ENCODE measurements around the gene GABRG3. TPM values are rescaled to one million over a fixed set of nuclear protein-coding genes. Genes with fewer than 3 reads are reported as not detected.

GABRG3 gene
- total RNA-seq, 4 donors from 2014 or later, result 0.97 to 3.9 (median 3.6) TPM; not detected in 1

GRCh38 chr15:27330326-27330725 lies 359.3 kb downstream of the GABRG3 start:
- DNase-seq (ENCODE audit: low spot score in 2 of 2), result no peak
- Histone ChIP-seq H3K4me3 (no peak overlapping the region), H3K4me1 (no peaks in the 10 kb centered on the region), H3K27ac (no peak overlapping the region), H3K36me3 (no peaks in the 10 kb centered on the region), H3K9me3 (no peaks in the 10 kb centered on the region), H3K27me3 (no peaks in the 10 kb centered on the region)
- WGBS, result 71% methylated on average over 5 of the region's 5 CpGs
- TF ChIP-seq EP300 (IDR thresholded peaks at IDR 0.05), result no peak
- no peak for TF ChIP-seq POLR2AphosphoS5 (IDR thresholded peaks at IDR 0.05)
- TF ChIP-seq POLR2A (IDR thresholded peaks at IDR 0.05), result no peak
- no peak for TF ChIP-seq CTCF (IDR thresholded peaks at IDR 0.05)

GRCh38 chr15:27336676-27337075 lies 365.7 kb downstream of the GABRG3 start:
- H3K36me3 ChIP-seq, result no peaks in the 10 kb centered on the region
- H3K4me1 ChIP-seq, result no peaks in the 10 kb centered on the region
- no peak for DNase-seq (ENCODE audit: low spot score in 2 of 2)
- H3K4me3 ChIP-seq, result no peak overlapping the region
- no peak overlapping the region for H3K27ac ChIP-seq
- no peaks in the 10 kb centered on the region for H3K27me3 ChIP-seq
- H3K9me3 ChIP-seq, result no peaks in the 10 kb centered on the region
- TF ChIP-seq EP300 (IDR thresholded peaks at IDR 0.05) (no peak), CTCF (IDR thresholded peaks at IDR 0.05) (no peak), POLR2A (IDR thresholded peaks at IDR 0.05) (no peak), POLR2AphosphoS5 (IDR thresholded peaks at IDR 0.05) (no peak)
- 83% methylated on average over 1 of the region's 1 CpG for WGBS

GRCh38 chr15:27339138-27339537 lies 368.2 kb downstream of the GABRG3 start:
- WGBS, result 94% methylated on average over 2 of the region's 5 CpGs
- Histone ChIP-seq H3K4me3 (no peak overlapping the region), H3K27ac (no peak overlapping the region), H3K36me3 (no peaks in the 10 kb centered on the region), H3K4me1 (no peaks in the 10 kb centered on the region), H3K9me3 (no peaks in the 10 kb centered on the region), H3K27me3 (no peaks in the 10 kb centered on the region)
- TF ChIP-seq CTCF (IDR thresholded peaks at IDR 0.05), result no peak
- TF ChIP-seq POLR2A (IDR thresholded peaks at IDR 0.05), result no peak
- TF ChIP-seq EP300 (IDR thresholded peaks at IDR 0.05), result no peak
- TF ChIP-seq POLR2AphosphoS5 (IDR thresholded peaks at IDR 0.05), result no peak
- DNase-seq (ENCODE audit: low spot score in 2 of 2), result no peak

- Histone ChIP-seq H3K4me1 (no peaks in the 10 kb centered on the region), H3K4me3 (no peak overlapping the region), H3K27me3 (no peaks in the 10 kb centered on the region), H3K9me3 (no peaks in the 10 kb centered on the region), H3K36me3 (no peaks in the 10 kb centered on the region), H3K27ac (no peak overlapping the region)
- 85% methylated on average over 7 of the region's 7 CpGs for WGBS
- TF ChIP-seq EP300 (IDR thresholded peaks at IDR 0.05) (no peak), POLR2AphosphoS5 (IDR thresholded peaks at IDR 0.05) (no peak), CTCF (IDR thresholded peaks at IDR 0.05) (no peak), POLR2A (IDR thresholded peaks at IDR 0.05) (no peak)
- no peak for DNase-seq (ENCODE audit: low spot score in 2 of 2)
Measured at GRCh38 chr15:27341780-27342343, 370.9 kb downstream of the GABRG3 start.

- Histone ChIP-seq H3K9me3 (no peaks in the 10 kb centered on the region), H3K4me1 (no peaks in the 10 kb centered on the region), H3K27me3 (no peaks in the 10 kb centered on the region), H3K36me3 (no peaks in the 10 kb centered on the region), H3K27ac (no peak overlapping the region), H3K4me3 (no peak overlapping the region)
- TF ChIP-seq POLR2AphosphoS5 (IDR thresholded peaks at IDR 0.05) (no peak), EP300 (IDR thresholded peaks at IDR 0.05) (no peak), POLR2A (IDR thresholded peaks at IDR 0.05) (no peak), CTCF (IDR thresholded peaks at IDR 0.05) (no peak)
- WGBS, result 55% methylated on average over 8 of the region's 8 CpGs
- no peak for DNase-seq (ENCODE audit: low spot score in 2 of 2)
Measured at GRCh38 chr15:27342991-27343390, 372.0 kb downstream of the GABRG3 start.
